ENCODE measurements around the gene TOR1AIP1. TPM values are rescaled to one million over a fixed set of nuclear protein-coding genes. Genes with fewer than 3 reads are reported as not detected.
A peak's percentile ranks its signal among the peaks of the same experiment; 100 is the strongest.
"Not testable (repeated sequence)": the region's sequence is repeated elsewhere in the genome, so short reads cannot be mapped to it uniquely, and the experiment has no call there.

TOR1AIP1 gene
- 41.9 TPM for total RNA-seq
- long read RNA-seq, full-length matches to known transcripts, result 11 of 15 reads
- long read RNA-seq, partial matches to known transcripts, result 0 of 15 reads
- long read RNA-seq, other reads (novel, unspliced or antisense), result 4 of 15 reads

GRCh38 chr1:179882253-179883039 lies at the start of gene TOR1AIP1:
TOR1AIP1 (plus strand) TSS chr1:179882285; CDS start chr1:179882503, 218 bp downstream.
- peak; percentile 99 for DNase-seq (ENCODE audit: missing footprints)
- peak; percentile 95 for ATAC-seq
- intact Hi-C loops (cut with DNase I), result loop anchor here (1.0 to 5.0 kb wide), 3 partner anchors 65 to 295 kb away; partner anchors contain the start of gene CEP350

- intact Hi-C loops (cut with DNase I); ATAC-seq; DNase-seq (ENCODE audit: missing footprints): not testable (repeated sequence)
These were observed 45.2 kb upstream of the TOR1AIP1 start for GRCh38 chr1:179836686-179837445.

GRCh38 chr1:179840107-179840506 lies 42.0 kb upstream of the TOR1AIP1 start:
- no peak for ATAC-seq
- intact Hi-C loops (cut with DNase I), result no loop called here
- DNase-seq (ENCODE audit: missing footprints), result no peak

- intact Hi-C loops (cut with DNase I), result no loop called here
- ATAC-seq (no peak), DNase-seq (ENCODE audit: missing footprints) (no peak)
These were observed 33.9 kb upstream of the TOR1AIP1 start for GRCh38 chr1:179848233-179848632.

GRCh38 chr1:179853102-179853501 lies 29.0 kb upstream of the TOR1AIP1 start:
- DNase-seq (ENCODE audit: missing footprints) (no peak), ATAC-seq (no peak)
- intact Hi-C loops (cut with DNase I), result no loop called here

GRCh38 chr1:179855831-179856230 lies 26.3 kb upstream of the TOR1AIP1 start:
- ATAC-seq; intact Hi-C loops (cut with DNase I); DNase-seq (ENCODE audit: missing footprints): not testable (repeated sequence)

GRCh38 chr1:179856296-179856695 lies 25.8 kb upstream of the TOR1AIP1 start:
- ATAC-seq, result no peak
- intact Hi-C loops (cut with DNase I), result no loop called here
- no peak for DNase-seq (ENCODE audit: missing footprints)

GRCh38 chr1:179857009-179857408 lies 25.1 kb upstream of the TOR1AIP1 start:
- intact Hi-C loops (cut with DNase I), result no loop called here
- no peak for ATAC-seq

GRCh38 chr1:179860652-179861051 lies 21.4 kb upstream of the TOR1AIP1 start:
- intact Hi-C loops (cut with DNase I), result no loop called here
- ATAC-seq, result no peak
- no peak for DNase-seq (ENCODE audit: missing footprints)

More at GRCh38 chr1:179857009-179857408, 25.1 kb upstream of the TOR1AIP1 start:
- no peak for DNase-seq (ENCODE audit: missing footprints)

GRCh38 chr1:179865377-179865776 lies 16.7 kb upstream of the TOR1AIP1 start:
- ATAC-seq (peak; percentile 27), DNase-seq (ENCODE audit: missing footprints) (no peak)
- intact Hi-C loops (cut with DNase I), result no loop called here

GRCh38 chr1:179866616-179867015 lies 15.5 kb upstream of the TOR1AIP1 start:
- DNase-seq (ENCODE audit: missing footprints), result no peak
- intact Hi-C loops (cut with DNase I), result no loop called here
- no peak for ATAC-seq

- intact Hi-C loops (cut with DNase I), result no loop called here
- DNase-seq (ENCODE audit: missing footprints) (no peak), ATAC-seq (peak; percentile 59)
These were observed 14.4 kb upstream of the TOR1AIP1 start for GRCh38 chr1:179867493-179868330.

- DNase-seq (ENCODE audit: missing footprints) (no peak), ATAC-seq (no peak)
- intact Hi-C loops (cut with DNase I), result no loop called here
These were observed 11.2 kb upstream of the TOR1AIP1 start for GRCh38 chr1:179870870-179871269.

GRCh38 chr1:179871940-179872339 lies 10.1 kb upstream of the TOR1AIP1 start:
- intact Hi-C loops (cut with DNase I), result no loop called here
- ATAC-seq, result no peak
- DNase-seq (ENCODE audit: missing footprints), result no peak

GRCh38 chr1:179872558-179872957 lies 9.5 kb upstream of the TOR1AIP1 start:
- ATAC-seq, result no peak
- no peak for DNase-seq (ENCODE audit: missing footprints)

GRCh38 chr1:179873438-179873851 lies 8.6 kb upstream of the TOR1AIP1 start:
- intact Hi-C loops (cut with DNase I), result no loop called here

More at GRCh38 chr1:179872558-179872957, 9.5 kb upstream of the TOR1AIP1 start:
- intact Hi-C loops (cut with DNase I), result no loop called here

GRCh38 chr1:179875596-179876299 lies 6.3 kb upstream of the TOR1AIP1 start:
- DNase-seq (ENCODE audit: missing footprints) (no peak), ATAC-seq (no peak)
- intact Hi-C loops (cut with DNase I), result no loop called here

More at GRCh38 chr1:179873438-179873851, 8.6 kb upstream of the TOR1AIP1 start:
- DNase-seq (ENCODE audit: missing footprints), result no peak
- ATAC-seq, result no peak

- ATAC-seq, result no peak
- DNase-seq (ENCODE audit: missing footprints), result no peak
- intact Hi-C loops (cut with DNase I), result no loop called here
These were observed 5.8 kb upstream of the TOR1AIP1 start for GRCh38 chr1:179876300-179876715.

All from Right ventricle myocardium inferior (tissue), 1 donor.